K562 (cell line): ENCODE results near the gene KRTAP5-1. TPM values are rescaled to one million over a fixed set of nuclear protein-coding genes. Genes with fewer than 3 reads are reported as not detected.

Experiments used
- ATAC-seq: fragments of 200-7000 bp; cut with Tn5 transposase; 3 replicates; pipeline ENCODE4 v1.9.1; 2020; ENCODE audit warnings: moderate library complexity
- BruUV-seq: library from RNA; stranded (reverse); fragments of 400-500 nt; replicated peaks from 2 replicates; lab custom pipeline; 2021; lab: Mats Ljungman, UMichigan
- CTCF ChIA-PET: fragments of 300-600 bp; formaldehyde crosslinking; extraction: SDS; loops from one replicate; lab custom pipeline; 2021; ENCODE audit warnings: low intra/inter-chr PET ratio; lab: Yijun Ruan, JAX
- POLR2A ChIA-PET: fragments of 300-600, 350-650 bp; sonication (Branson Sonifier 250); formaldehyde crosslinking; extraction: SDS; loops from one replicate; lab custom pipeline; 2021; ENCODE audit warnings: antibody characterized with exemption, inconsistent platforms; lab: Yijun Ruan, JAX
- DNase-seq, 4 experiments: peaks; one replicate each; pipeline versions ENCODE4 v3.0.0 to v3.0.0-alpha.2; 2011 to 2018; ENCODE audit warnings: low spot score in 3 of 4, mixed read lengths in 3 of 4; ENCODE audit errors: extremely low read depth in 1 of 4
- FAIRE-seq: peaks from 2 replicates; lab custom pipeline; 2011; peaks lifted over from hg19 to GRCh38; lab: Jason Lieb, UNC
- H2AFZ ChIP-seq: 2 replicates; pipeline ENCODE4 v1.6.0; 2011; ENCODE audit warnings: low read depth, low read length, control low read depth, inconsistent platforms
- H3K27ac ChIP-seq: fragments of 200-600 bp; 3 replicates; pipeline ENCODE4 v1.8.0; 2011; ENCODE audit warnings: low read depth, mild to moderate bottlenecking, control low read depth, inconsistent platforms, low read length, moderate library complexity, mixed read lengths; ENCODE audit errors: extremely low read depth
- H3K27me3 ChIP-seq, 2 experiments: fragments of 300-600 bp in 1 of 2; 2 replicates in 1 of 2; 3 replicates in 1 of 2; pipeline versions ENCODE4 v1.6.0 to v1.8.0; 2011; ENCODE audit warnings: inconsistent platforms in 2 of 2, low read length in 2 of 2, mild to moderate bottlenecking in 1 of 2, mixed read lengths in 1 of 2, moderate library complexity in 1 of 2; ENCODE audit not compliant: control insufficient read depth in 2 of 2, insufficient read depth in 2 of 2
- H3K36me3 ChIP-seq: fragments of 300-600 bp; 3 replicates; pipeline ENCODE4 v1.8.0; 2011; ENCODE audit warnings: mild to moderate bottlenecking, low read length, inconsistent platforms; ENCODE audit not compliant: control insufficient read depth, insufficient read depth
- H3K4me1 ChIP-seq, 2 experiments: fragments of 200-600 bp in 1 of 2; replicated peaks in 1 of 2; 2 replicates in 1 of 2; 3 replicates in 1 of 2; pipeline versions ENCODE4 v1.5.1 to v1.8.0; 2011; ENCODE audit warnings: inconsistent platforms in 2 of 2, low read length in 2 of 2, mild to moderate bottlenecking in 1 of 2, mixed read lengths in 1 of 2, moderate library complexity in 1 of 2; ENCODE audit not compliant: control insufficient read depth in 2 of 2, insufficient read depth in 2 of 2
- H3K4me2 ChIP-seq: 2 replicates; pipeline ENCODE4 v1.6.1; 2011; ENCODE audit warnings: low read length, control low read depth, inconsistent platforms, mixed read lengths; ENCODE audit not compliant: insufficient read depth
- H3K4me3 ChIP-seq: fragments of 200-600 bp; sonication (generic), shearing (Covaris generic); 2 replicates; pipeline ENCODE4 v1.5.1; 2016; ENCODE audit warnings: control low read depth, inconsistent platforms
- H3K79me2 ChIP-seq: fragments of 200-600 bp; 3 replicates; pipeline ENCODE4 v1.8.0; 2011; ENCODE audit warnings: low read length, inconsistent platforms; ENCODE audit not compliant: control insufficient read depth, insufficient read depth
- H3K9ac ChIP-seq, 2 experiments: 2 replicates each; pipeline versions ENCODE4 v1.6.0 to v1.6.1; 2011; ENCODE audit warnings: low read depth in 2 of 2, low read length in 2 of 2, control low read depth in 1 of 2, inconsistent platforms in 1 of 2, mild to moderate bottlenecking in 1 of 2, mixed read lengths in 1 of 2; ENCODE audit not compliant: insufficient read depth in 1 of 2
- H3K9me1 ChIP-seq: one replicate; pipeline ENCODE4 v1.6.0; 2011; ENCODE audit warnings: inconsistent platforms, mild to moderate bottlenecking, low read length, moderate library complexity; ENCODE audit not compliant: control insufficient read depth, insufficient read depth
- H3K9me3 ChIP-seq: replicated peaks from 2 replicates; pipeline ENCODE4 v1.5.1; 2011; ENCODE audit warnings: low read depth, low read length, inconsistent platforms; ENCODE audit not compliant: control insufficient read depth, insufficient read depth
- H4K20me1 ChIP-seq: replicated peaks from 2 replicates; pipeline ENCODE4 v1.6.1; 2011; ENCODE audit warnings: low read length, inconsistent platforms, mixed read lengths; ENCODE audit not compliant: control insufficient read depth, insufficient read depth
- E2F5 ChIP-seq: sonication (generic); formaldehyde crosslinking; IDR thresholded peaks from 2 replicates; pipeline ENCODE4 v1.8.0; 2022; ENCODE audit warnings: mild to moderate bottlenecking, missing genetic modification reagents
- MEIS2 ChIP-seq: fragments of 450-650 bp; IDR thresholded peaks from 2 replicates; pipeline ENCODE4 v1.6.1; 2014; ENCODE audit warnings: mild to moderate bottlenecking; ENCODE audit not compliant: partially characterized antibody
- MLLT1 ChIP-seq, 2 experiments: fragments of 450-650 bp; IDR thresholded peaks; 2 replicates each; pipeline ENCODE4 v1.6.1; 2016
- RBM22 ChIP-seq: fragments of 200-400 bp; formaldehyde crosslinking; IDR thresholded peaks from 2 replicates; pipeline ENCODE4 v1.6.1; 2018; ENCODE audit warnings: low read length, low read depth; ENCODE audit not compliant: poor library complexity, severe bottlenecking
- ZNF280A ChIP-seq: fragments of 450-650 bp; IDR thresholded peaks from 2 replicates; pipeline ENCODE4 v1.6.1; 2018; ENCODE audit warnings: mild to moderate bottlenecking, low read depth; ENCODE audit not compliant: partially characterized antibody
- WGBS: fragments of 100-300 bp; shearing (Covaris generic); methylation state at CpG from one replicate; pipeline ENCODE4 v1.1.6; 2016; ENCODE audit warnings: low coverage, mixed read lengths; ENCODE audit not compliant: insufficient coverage; ENCODE audit errors: missing lambda C conversion rate; 5-methylcytosine and 5-hydroxymethylcytosine counted together
- in situ Hi-C: fragments of 300-500 bp; cut with MboI; formaldehyde crosslinking; loops from 4 replicates; pipeline ENCODE4 v1.15.0; 2018; ENCODE audit warnings: inconsistent platforms, mixed read lengths
- intact Hi-C: fragments of 100-400 bp; cut with micrococcal nuclease; formaldehyde crosslinking; loops from 2 replicates; pipeline ENCODE4 v1.14.2; 2022
- polyA plus RNA-seq, 8 experiments: library from polyadenylated mRNA; depleted of rRNA in 4 of 8; stranded (reverse) in 5 of 8; unstranded in 3 of 8; fragments of >200 nt; fragmentation: Nextera tagmentation in 2 of 8; fragmentation: Illumina TruSeq in 1 of 8; extraction: Ambion mirVana in 2 of 8; extraction: Trizol in 1 of 8; gene quantifications; 2 replicates each; pipeline versions ENCODE4 v1.2.1 to v1.2.3, GENCODE V29; 2011 to 2014; ENCODE audit warnings: inconsistent platforms in 1 of 8, missing spikeins in 1 of 8
- total RNA-seq, 7 experiments: library from RNA; depleted of rRNA in 6 of 7; stranded (reverse); fragments of >200 nt in 6 of 7; fragmentation: Illumina TruSeq in 2 of 7; extraction: Trizol in 2 of 7; gene quantifications; 2 replicates each; pipeline versions ENCODE4 v1.2.1 to v1.2.3, GENCODE V29; 2011 to 2021; ENCODE audit warnings: low replicate concordance in 1 of 7

The KRTAP5-1 gene
- total and polyA plus RNA-seq, 9 of the 15 experiments (the other 6 are each of a cell fraction or from before 2014, with no cell fraction given): not detected

GRCh38 chr11:1560002-1560648 lies 25.0 kb downstream of the KRTAP5-1 start:
- H3K4me3 ChIP-seq: no peak overlapping the region
- H3K4me2 ChIP-seq: no peak overlapping the region
- 7% methylated on average over 14 of the region's 15 CpGs for WGBS
- H3K9me1 ChIP-seq: no peaks in the 10 kb centered on the region
- DNase-seq: no peak
- H3K36me3 ChIP-seq: no peaks in the 10 kb centered on the region
- intact Hi-C loops: no loop called here
- peaks cover 0 to 52% of the 10 kb centered on the region in 2 experiments; a peak in 3 of 5 replicates for H3K4me1 ChIP-seq
- no peak for ATAC-seq
- no peaks in the 10 kb centered on the region for H3K9me3 ChIP-seq
- no peak overlapping the region for H3K27ac ChIP-seq
- FAIRE-seq: no peak
- peaks cover 0 to 41% of the 10 kb centered on the region in 2 experiments; a peak in 2 of 5 replicates for H3K27me3 ChIP-seq
- no peak overlapping the region for H2AFZ ChIP-seq
- in situ Hi-C loops: no loop called here
- H4K20me1 ChIP-seq: peaks cover 29% of the 10 kb centered on the region
- ChIA-PET POLR2A (interaction anchor here (0.7 kb wide), 1 partner anchor 25 kb away, joined by 3 read pairs; the partner anchor contains the start of gene KRTAP5-1), CTCF (interaction anchor here (1.6 kb wide), 1 partner anchor 13 kb away, joined by 5 read pairs; no protein-coding TSS in a partner anchor)
- BruUV-seq: no TSS peak
- no peaks in the 10 kb centered on the region for H3K79me2 ChIP-seq
- no peak overlapping the region for H3K9ac ChIP-seq
- TF ChIP-seq MLLT1 (IDR thresholded peaks at IDR 0.05) (no peak), ZNF280A (no peak), RBM22 (no peak), E2F5 (CRISPR knock-in tag) (no peak), MEIS2 (no peak)
